PC-9 (cell line): ENCODE results near the gene VILL. TPM values are rescaled to one million over a fixed set of nuclear protein-coding genes. Genes with fewer than 3 reads are reported as not detected.

Source experiments
- BruUV-seq: library from RNA; stranded (reverse); fragments of 400-500 nt; replicated peaks from 2 replicates; lab custom pipeline; 2021; lab: Mats Ljungman, UMichigan
- CTCF ChIA-PET: fragments of 300-600 bp; sonication (Branson Sonifier 250); formaldehyde crosslinking; loops from one replicate; lab custom pipeline; 2022; ENCODE audit warnings: antibody characterized with exemption; lab: Charles Lee
- POLR2A ChIA-PET: fragments of 300-600 bp; sonication (Branson Sonifier 250); formaldehyde crosslinking; loops from one replicate; lab custom pipeline; 2022; ENCODE audit warnings: antibody characterized with exemption; ENCODE audit not compliant: unreplicated experiment; lab: Charles Lee
- DNase-seq, 2 experiments: peaks; one replicate each; pipeline versions ENCODE4 v3.0.0 to v3.0.0-alpha.2; 2015 to 2022; ENCODE audit warnings: mixed read lengths in 1 of 2
- H2AFZ ChIP-seq: fragments of 200-600 bp; sonication (generic); 2 replicates; pipeline ENCODE4 v1.8.1; 2017; ENCODE audit warnings: antibody characterized with exemption
- H3F3A ChIP-seq: fragments of 200-600 bp; sonication (generic); 2 replicates; pipeline ENCODE4 v1.8.1; 2017; ENCODE audit warnings: antibody characterized with exemption, mild to moderate bottlenecking, low read depth; ENCODE audit not compliant: insufficient read depth
- H3K27ac ChIP-seq: fragments of 200-600 bp; sonication (generic); 2 replicates; pipeline ENCODE4 v1.6.1; 2016; ENCODE audit warnings: mixed run types
- H3K27me3 ChIP-seq: fragments of 200-600 bp; sonication (generic); 2 replicates; pipeline ENCODE4 v1.6.1; 2016; ENCODE audit warnings: low read depth, mixed run types; ENCODE audit not compliant: insufficient read depth
- H3K36me3 ChIP-seq: fragments of 200-600 bp; sonication (generic); 2 replicates; pipeline ENCODE4 v1.6.1; 2016; ENCODE audit warnings: low read depth, mixed run types
- H3K4me1 ChIP-seq: fragments of 200-600 bp; sonication (generic); replicated peaks from 2 replicates; pipeline ENCODE4 v1.6.1; 2016; ENCODE audit warnings: mixed run types; ENCODE audit not compliant: insufficient read depth
- H3K4me2 ChIP-seq: fragments of 200-600 bp; sonication (generic); 2 replicates; pipeline ENCODE4 v1.6.1; 2017; ENCODE audit warnings: mixed run types
- H3K4me3 ChIP-seq: fragments of 200-600 bp; sonication (generic); 2 replicates; pipeline ENCODE4 v1.6.1; 2016; ENCODE audit warnings: mixed run types
- H3K79me2 ChIP-seq: fragments of 200-600 bp; sonication (generic); 2 replicates; pipeline ENCODE4 v1.6.1; 2017; ENCODE audit warnings: low read depth, mixed run types
- H3K9me2 ChIP-seq: fragments of 200-600 bp; sonication (generic); 2 replicates; pipeline ENCODE4 v1.8.1; 2017; ENCODE audit warnings: mild to moderate bottlenecking; ENCODE audit not compliant: insufficient read depth
- H3K9me3 ChIP-seq: fragments of 200-600 bp; sonication (generic); 2 replicates; pipeline ENCODE4 v1.8.1; 2016; ENCODE audit warnings: low read depth; ENCODE audit not compliant: insufficient read depth
- H4K20me1 ChIP-seq: fragments of 200-600 bp; sonication (generic); 2 replicates; pipeline ENCODE4 v1.8.1; 2017; ENCODE audit not compliant: insufficient read depth
- EZH2 ChIP-seq: fragments of 200-600 bp; sonication (generic); IDR thresholded peaks from 2 replicates; pipeline ENCODE4 v1.8.0; 2017; ENCODE audit warnings: antibody characterized with exemption, low read depth
- intact Hi-C: fragments of 100-400 bp; cut with micrococcal nuclease; formaldehyde crosslinking; loops from one replicate; pipeline ENCODE4 v1.10.0; 2022; ENCODE audit not compliant: unreplicated experiment
- total RNA-seq: library from RNA; stranded (reverse); gene quantifications from 2 replicates; pipeline ENCODE4 v1.2.3, GENCODE V29; 2021
- TF ChIP-seq, protein P1 (sequence below): fragments of 200-600 bp; sonication (generic); conservative IDR thresholded peaks from 2 replicates; pipeline ENCODE4 v1.6.1; 2017; ENCODE audit warnings: mixed run types, antibody characterized with exemption, mild to moderate bottlenecking, moderate library complexity

VILL gene
- total RNA-seq, 1 experiment from 2014 or later: 14.7 TPM

DNA sequence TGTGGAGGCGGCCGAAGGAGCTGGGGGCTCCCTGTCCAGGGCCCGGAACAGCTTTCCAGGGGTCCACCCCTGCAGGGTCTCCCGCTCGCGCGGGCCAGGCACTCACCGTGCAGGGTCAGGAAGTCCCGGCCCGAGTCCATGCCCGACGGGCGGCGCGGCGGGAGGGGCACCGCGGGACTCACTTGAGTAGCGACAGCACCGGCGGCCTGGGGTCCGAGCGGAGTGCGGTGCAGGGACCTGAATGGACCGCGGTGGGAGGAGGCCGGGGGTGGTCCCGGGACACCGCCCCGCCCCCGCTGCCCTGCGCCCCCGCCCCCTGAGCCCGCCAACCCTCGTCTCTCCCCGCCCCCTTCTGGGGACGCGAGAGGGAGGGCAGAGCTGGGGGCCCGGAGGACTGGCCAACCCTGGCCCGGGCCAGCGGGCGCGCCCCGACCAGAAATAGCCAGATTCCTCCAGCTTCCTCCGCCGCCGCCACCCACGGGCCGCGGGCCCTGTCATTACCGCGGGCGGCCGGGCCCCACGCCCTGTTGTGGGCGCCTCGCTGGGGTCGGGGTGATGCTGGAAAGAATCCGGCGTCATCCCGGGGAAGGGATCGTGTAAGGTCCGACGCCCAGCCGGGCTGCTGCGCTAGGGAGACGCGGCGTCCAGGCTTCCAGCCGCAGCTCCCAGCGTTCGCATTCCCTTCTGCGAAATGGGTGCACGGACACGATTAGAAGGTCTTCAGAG lies 39.0 kb downstream of the VILL start, which contains the start of gene PLCD1:
Gene PLCD1 (minus strand): TSS at position 243 of the 726 bp plus-strand sequence. CDS start 103 bp downstream, at position 140.
- Histone ChIP-seq H3K36me3 (no peaks in the 10 kb centered on the region), H3K79me2 (no peaks in the 10 kb centered on the region), H3K4me2 (peak within 1 kb of the TSS; percentile 71), H4K20me1 (no peaks in the 10 kb centered on the region), H3K4me3 (no peak within 1 kb of the TSS), H3K9me2 (no peaks in the 10 kb centered on the region), H3K4me1 (peaks cover 47% of the 10 kb centered on the region), H3K27ac (peak within 1 kb of the TSS; percentile 87), H3K27me3 (no peaks in the 10 kb centered on the region), H3F3A (peaks cover 36% of the 10 kb centered on the region), H3K9me3 (no peaks in the 10 kb centered on the region), H2AFZ (peak within 1 kb of the TSS; percentile 54; the same call in 1 of the 2 replicates)
- no peak for TF ChIP-seq EZH2
- TF ChIP-seq, protein P1, sequence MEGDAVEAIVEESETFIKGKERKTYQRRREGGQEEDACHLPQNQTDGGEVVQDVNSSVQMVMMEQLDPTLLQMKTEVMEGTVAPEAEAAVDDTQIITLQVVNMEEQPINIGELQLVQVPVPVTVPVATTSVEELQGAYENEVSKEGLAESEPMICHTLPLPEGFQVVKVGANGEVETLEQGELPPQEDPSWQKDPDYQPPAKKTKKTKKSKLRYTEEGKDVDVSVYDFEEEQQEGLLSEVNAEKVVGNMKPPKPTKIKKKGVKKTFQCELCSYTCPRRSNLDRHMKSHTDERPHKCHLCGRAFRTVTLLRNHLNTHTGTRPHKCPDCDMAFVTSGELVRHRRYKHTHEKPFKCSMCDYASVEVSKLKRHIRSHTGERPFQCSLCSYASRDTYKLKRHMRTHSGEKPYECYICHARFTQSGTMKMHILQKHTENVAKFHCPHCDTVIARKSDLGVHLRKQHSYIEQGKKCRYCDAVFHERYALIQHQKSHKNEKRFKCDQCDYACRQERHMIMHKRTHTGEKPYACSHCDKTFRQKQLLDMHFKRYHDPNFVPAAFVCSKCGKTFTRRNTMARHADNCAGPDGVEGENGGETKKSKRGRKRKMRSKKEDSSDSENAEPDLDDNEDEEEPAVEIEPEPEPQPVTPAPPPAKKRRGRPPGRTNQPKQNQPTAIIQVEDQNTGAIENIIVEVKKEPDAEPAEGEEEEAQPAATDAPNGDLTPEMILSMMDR: no peak
- ChIA-PET CTCF (interaction anchor here (0.6 kb wide), 1 partner anchor 12 kb away, joined by 6 read pairs; no protein-coding TSS in a partner anchor), POLR2A (interaction anchor here (0.6 kb wide), 2 partner anchors 73 to 183 kb away, joined by 3 to 5 read pairs; no protein-coding TSS in a partner anchor)
- intact Hi-C loops: no loop called here
- peak in 1 of 2 experiments; percentile 64 for DNase-seq
- BruUV-seq: no TSS peak

DNA sequence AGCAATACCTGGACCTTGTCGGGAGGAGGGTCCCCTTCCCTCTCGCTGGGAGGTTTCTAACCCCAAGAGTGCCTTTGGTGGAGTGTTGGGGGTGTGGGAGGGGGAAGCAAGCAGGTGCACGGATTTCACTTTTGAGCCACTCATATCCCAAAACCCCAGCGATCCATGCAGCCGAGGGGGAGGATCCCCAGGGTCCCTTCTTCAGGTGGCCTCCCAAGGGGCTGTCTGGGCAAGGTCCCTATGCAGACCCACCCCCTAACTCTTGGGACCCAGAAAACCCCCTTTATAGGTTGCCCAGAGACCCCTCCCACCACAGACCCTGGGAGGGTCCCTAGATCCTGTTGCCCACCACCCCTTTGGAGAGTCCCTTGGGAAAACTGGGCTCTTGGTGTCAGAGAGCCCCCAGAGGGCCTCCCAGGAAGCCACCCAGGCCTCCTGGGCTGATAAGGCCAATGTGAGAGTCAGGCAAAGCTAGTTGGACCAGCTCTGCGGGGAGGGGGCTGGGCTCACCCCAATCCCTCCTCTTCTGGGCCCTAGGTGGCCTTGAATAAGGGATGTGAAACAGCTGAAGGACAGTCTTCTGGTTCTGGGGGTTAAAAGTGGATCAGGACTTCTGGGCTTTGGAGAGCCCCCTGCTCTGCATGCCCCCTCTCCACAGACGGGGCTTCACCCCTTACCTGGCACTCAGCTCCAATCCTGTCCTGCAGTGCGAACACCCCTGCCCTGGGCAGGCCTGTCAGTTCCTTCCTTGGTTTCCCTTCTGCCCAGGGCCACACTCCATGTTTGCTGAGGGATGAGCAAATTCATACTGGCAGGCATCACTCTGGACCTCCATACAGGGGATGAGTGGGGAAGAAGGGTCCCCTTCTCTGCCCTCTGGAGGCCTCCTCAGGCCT lies 39.8 kb downstream of the VILL start:
- ChIA-PET CTCF (interaction anchor here (0.6 kb wide), 1 partner anchor 11 kb away, joined by 6 read pairs; no protein-coding TSS in a partner anchor), POLR2A (no interaction called here)
- H2AFZ ChIP-seq: peak overlapping the region; percentile 86; the same call in 1 of the 2 replicates
- H3K4me2 ChIP-seq: peak overlapping the region; percentile 71
- no peaks in the 10 kb centered on the region for H3K36me3 ChIP-seq
- H3K9me2 ChIP-seq: no peaks in the 10 kb centered on the region
- intact Hi-C loops: no loop called here
- H3K27ac ChIP-seq: peak overlapping the region; percentile 87
- peak; percentile 53 to 56 for DNase-seq
- H3K4me3 ChIP-seq: no peak overlapping the region
- TF ChIP-seq, protein P1: no peak
- TF ChIP-seq EZH2: no peak
- no peaks in the 10 kb centered on the region for H3K9me3 ChIP-seq
- no peaks in the 10 kb centered on the region for H3K79me2 ChIP-seq
- BruUV-seq: TSS peak; percentile 40
- H4K20me1 ChIP-seq: no peaks in the 10 kb centered on the region
- H3F3A ChIP-seq: peaks cover 31% of the 10 kb centered on the region
- H3K4me1 ChIP-seq: peaks cover 46% of the 10 kb centered on the region
- no peaks in the 10 kb centered on the region for H3K27me3 ChIP-seq
